Panc1 (cell line): Measurements from ENCODE around the gene SYTL1. TPM values are rescaled to one million over a fixed set of nuclear protein-coding genes. Genes with fewer than 3 reads are reported as not detected.

Experiments
- ATAC-seq: fragments of 200-7000 bp; cut with Tn5 transposase; 2 replicates; pipeline ENCODE4 v1.9.1; 2020; ENCODE audit warnings: mild to moderate bottlenecking, moderate library complexity
- BruUV-seq: library from RNA; stranded (reverse); fragments of 400-500 nt; replicated peaks from 2 replicates; lab custom pipeline; 2021; lab: Mats Ljungman, UMichigan
- CTCF ChIA-PET: fragments of 300-600 bp; sonication (Branson Sonifier 250); formaldehyde crosslinking; loops from one replicate; lab custom pipeline; 2022; ENCODE audit warnings: antibody characterized with exemption; lab: Charles Lee
- POLR2A ChIA-PET: fragments of 300-600 bp; sonication (Branson Sonifier 250); formaldehyde crosslinking; loops from one replicate; lab custom pipeline; 2022; ENCODE audit warnings: antibody characterized with exemption; lab: Charles Lee
- DNase-seq: peaks from one replicate; pipeline ENCODE4 v3.0.0-alpha.2; 2010; ENCODE audit warnings: low read depth, low spot score
- H3K27ac ChIP-seq: 2 replicates; pipeline ENCODE4 v1.5.1; 2011; ENCODE audit warnings: mild to moderate bottlenecking, low read length, inconsistent platforms
- H3K27me3 ChIP-seq: fragments of 200-500 bp; sonication (Bioruptor generic); 2 replicates; pipeline ENCODE4 v1.6.0; 2014; ENCODE audit warnings: low read length, inconsistent platforms; ENCODE audit not compliant: control insufficient read depth, insufficient read depth
- H3K36me3 ChIP-seq: fragments of 200-500 bp; sonication (Bioruptor generic); 2 replicates; pipeline ENCODE4 v1.5.1; 2014; ENCODE audit warnings: inconsistent platforms, mild to moderate bottlenecking, low read length, moderate library complexity; ENCODE audit not compliant: control insufficient read depth, insufficient read depth
- H3K4me1 ChIP-seq: 2 replicates; pipeline ENCODE4 v1.5.1; 2011; ENCODE audit warnings: inconsistent platforms, mild to moderate bottlenecking, low read length, moderate library complexity; ENCODE audit not compliant: control insufficient read depth, insufficient read depth
- H3K4me3 ChIP-seq, 2 experiments: 2 replicates each; pipeline ENCODE4 v1.5.1; 2011 to 2012; ENCODE audit warnings: low read depth in 2 of 2, low read length in 2 of 2, mild to moderate bottlenecking in 2 of 2, inconsistent platforms in 1 of 2, moderate library complexity in 1 of 2
- H3K9me3 ChIP-seq: fragments of 200-500 bp; sonication (Bioruptor generic); 2 replicates; pipeline ENCODE4 v1.5.1; 2014; ENCODE audit warnings: low read depth, mild to moderate bottlenecking, inconsistent platforms, low read length, moderate library complexity; ENCODE audit not compliant: control insufficient read depth, insufficient read depth
- POLR2AphosphoS5 ChIP-seq: IDR thresholded peaks from 2 replicates; pipeline ENCODE4 v1.6.1; 2012; ENCODE audit warnings: mild to moderate bottlenecking, low read depth, low read length, moderate library complexity
- SIN3A ChIP-seq: IDR thresholded peaks from 2 replicates; pipeline ENCODE4 v1.6.1; 2012; ENCODE audit warnings: low read depth, mild to moderate bottlenecking, low read length, moderate library complexity, borderline replicate concordance; ENCODE audit not compliant: insufficient read depth
- TCF7L2 ChIP-seq: IDR thresholded peaks from 2 replicates; pipeline ENCODE4 v1.6.1; 2011; ENCODE audit warnings: mild to moderate bottlenecking, low read depth, low read length, inconsistent platforms
- in situ Hi-C: cut with HindIII; loops from 2 replicates; pipeline ENCODE4 v1.10.0; 2016; ENCODE audit warnings: low sequenced_read_pairs, low pct_unique_long_range_greater_than_20kb
- intact Hi-C: fragments of 100-400 bp; cut with micrococcal nuclease; formaldehyde crosslinking; loops from one replicate; pipeline ENCODE4 v1.10.0; 2022; ENCODE audit not compliant: unreplicated experiment
- total RNA-seq: library from RNA; stranded (reverse); gene quantifications from one replicate; pipeline ENCODE4 v1.2.1, GENCODE V29; 2021; ENCODE audit not compliant: unreplicated experiment
- TF ChIP-seq, protein P1 (sequence below): fragments of 450-650 bp; IDR thresholded peaks from 2 replicates; pipeline ENCODE4 v1.5.1; 2017; ENCODE audit warnings: mild to moderate bottlenecking
- TF ChIP-seq, protein P2 (sequence below), 2 experiments: IDR thresholded peaks; 2 replicates each; pipeline ENCODE4 v1.6.1; 2011 to 2012; ENCODE audit warnings: low read depth in 2 of 2, control low read depth in 1 of 2, low read length in 1 of 2, mild to moderate bottlenecking in 1 of 2, moderate library complexity in 1 of 2; ENCODE audit not compliant: insufficient read depth in 1 of 2

The SYTL1 gene
- total RNA-seq, 1 experiment from 2014 or later = 2.4 TPM

DNA sequence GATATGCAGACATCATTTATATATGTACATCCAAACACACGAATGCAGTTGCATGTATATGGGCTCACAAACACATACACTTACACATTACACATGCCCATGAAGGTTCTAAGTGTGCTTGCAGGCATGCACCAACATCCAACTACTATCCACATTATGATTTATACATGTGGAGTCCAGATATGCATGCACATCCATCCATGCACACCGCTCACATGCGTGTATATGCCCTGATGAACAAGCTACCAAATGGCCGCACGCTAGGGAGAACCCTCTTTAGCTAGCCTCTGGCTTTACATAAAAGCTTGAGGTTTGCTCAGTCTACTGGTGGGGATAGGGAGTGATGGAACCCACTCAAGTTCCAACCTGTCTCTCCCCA, 59.1 kb downstream of the SYTL1 start:
- ATAC-seq = no peak
- Histone ChIP-seq H3K27me3 (no peaks in the 10 kb centered on the region), H3K27ac (no peak overlapping the region), H3K36me3 (no peaks in the 10 kb centered on the region), H3K4me3 (no peak overlapping the region), H3K9me3 (no peaks in the 10 kb centered on the region), H3K4me1 (no peaks in the 10 kb centered on the region; the same call in 1 of the 2 replicates)
- in situ Hi-C loops = no loop called here
- no peak for DNase-seq
- POLR2A ChIA-PET = no interaction called here
- TF ChIP-seq POLR2AphosphoS5 (no peak), SIN3A (no peak), TCF7L2 (no peak)
- TF ChIP-seq, protein P1, sequence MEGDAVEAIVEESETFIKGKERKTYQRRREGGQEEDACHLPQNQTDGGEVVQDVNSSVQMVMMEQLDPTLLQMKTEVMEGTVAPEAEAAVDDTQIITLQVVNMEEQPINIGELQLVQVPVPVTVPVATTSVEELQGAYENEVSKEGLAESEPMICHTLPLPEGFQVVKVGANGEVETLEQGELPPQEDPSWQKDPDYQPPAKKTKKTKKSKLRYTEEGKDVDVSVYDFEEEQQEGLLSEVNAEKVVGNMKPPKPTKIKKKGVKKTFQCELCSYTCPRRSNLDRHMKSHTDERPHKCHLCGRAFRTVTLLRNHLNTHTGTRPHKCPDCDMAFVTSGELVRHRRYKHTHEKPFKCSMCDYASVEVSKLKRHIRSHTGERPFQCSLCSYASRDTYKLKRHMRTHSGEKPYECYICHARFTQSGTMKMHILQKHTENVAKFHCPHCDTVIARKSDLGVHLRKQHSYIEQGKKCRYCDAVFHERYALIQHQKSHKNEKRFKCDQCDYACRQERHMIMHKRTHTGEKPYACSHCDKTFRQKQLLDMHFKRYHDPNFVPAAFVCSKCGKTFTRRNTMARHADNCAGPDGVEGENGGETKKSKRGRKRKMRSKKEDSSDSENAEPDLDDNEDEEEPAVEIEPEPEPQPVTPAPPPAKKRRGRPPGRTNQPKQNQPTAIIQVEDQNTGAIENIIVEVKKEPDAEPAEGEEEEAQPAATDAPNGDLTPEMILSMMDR = no peak
- TF ChIP-seq, protein P2, sequence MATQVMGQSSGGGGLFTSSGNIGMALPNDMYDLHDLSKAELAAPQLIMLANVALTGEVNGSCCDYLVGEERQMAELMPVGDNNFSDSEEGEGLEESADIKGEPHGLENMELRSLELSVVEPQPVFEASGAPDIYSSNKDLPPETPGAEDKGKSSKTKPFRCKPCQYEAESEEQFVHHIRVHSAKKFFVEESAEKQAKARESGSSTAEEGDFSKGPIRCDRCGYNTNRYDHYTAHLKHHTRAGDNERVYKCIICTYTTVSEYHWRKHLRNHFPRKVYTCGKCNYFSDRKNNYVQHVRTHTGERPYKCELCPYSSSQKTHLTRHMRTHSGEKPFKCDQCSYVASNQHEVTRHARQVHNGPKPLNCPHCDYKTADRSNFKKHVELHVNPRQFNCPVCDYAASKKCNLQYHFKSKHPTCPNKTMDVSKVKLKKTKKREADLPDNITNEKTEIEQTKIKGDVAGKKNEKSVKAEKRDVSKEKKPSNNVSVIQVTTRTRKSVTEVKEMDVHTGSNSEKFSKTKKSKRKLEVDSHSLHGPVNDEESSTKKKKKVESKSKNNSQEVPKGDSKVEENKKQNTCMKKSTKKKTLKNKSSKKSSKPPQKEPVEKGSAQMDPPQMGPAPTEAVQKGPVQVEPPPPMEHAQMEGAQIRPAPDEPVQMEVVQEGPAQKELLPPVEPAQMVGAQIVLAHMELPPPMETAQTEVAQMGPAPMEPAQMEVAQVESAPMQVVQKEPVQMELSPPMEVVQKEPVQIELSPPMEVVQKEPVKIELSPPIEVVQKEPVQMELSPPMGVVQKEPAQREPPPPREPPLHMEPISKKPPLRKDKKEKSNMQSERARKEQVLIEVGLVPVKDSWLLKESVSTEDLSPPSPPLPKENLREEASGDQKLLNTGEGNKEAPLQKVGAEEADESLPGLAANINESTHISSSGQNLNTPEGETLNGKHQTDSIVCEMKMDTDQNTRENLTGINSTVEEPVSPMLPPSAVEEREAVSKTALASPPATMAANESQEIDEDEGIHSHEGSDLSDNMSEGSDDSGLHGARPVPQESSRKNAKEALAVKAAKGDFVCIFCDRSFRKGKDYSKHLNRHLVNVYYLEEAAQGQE (IDR thresholded peaks at IDR 0.05; ENCODE audit: insufficient read depth in 1 of 2, low read depth in 2 of 2, low read length in 1 of 2) = no peak
- CTCF ChIA-PET = interaction anchor here (1.1 kb wide), 1 partner anchor 94 kb away, joined by 3 read pairs; no protein-coding TSS in a partner anchor
- no TSS peak for BruUV-seq
- intact Hi-C loops = no loop called here

DNA sequence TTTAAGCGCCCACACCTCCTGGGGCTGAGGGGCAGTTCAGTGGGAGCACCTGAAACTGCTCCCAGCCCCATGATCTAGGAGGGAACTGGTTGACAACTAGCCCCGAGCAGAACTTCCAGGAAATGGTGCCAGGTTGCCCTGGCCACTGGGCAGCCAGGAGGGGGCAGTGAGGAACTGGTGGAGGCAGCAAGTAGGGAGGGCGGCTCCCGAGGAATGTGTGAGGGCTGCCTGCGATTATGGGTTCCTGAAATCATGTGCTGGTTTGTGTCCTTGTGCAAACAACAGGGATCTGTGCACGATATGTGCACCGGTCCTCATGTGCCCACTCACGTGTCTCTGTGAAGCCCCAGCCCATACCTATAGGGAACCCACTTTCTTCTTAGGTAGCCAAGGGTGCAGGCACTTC, 60.5 kb downstream of the SYTL1 start:
- Histone ChIP-seq H3K9me3 (no peaks in the 10 kb centered on the region), H3K4me3 (no peak overlapping the region), H3K27ac (no peak overlapping the region), H3K36me3 (no peaks in the 10 kb centered on the region; the same call in 1 of the 2 replicates), H3K27me3 (no peaks in the 10 kb centered on the region), H3K4me1 (no peaks in the 10 kb centered on the region; the same call in 1 of the 2 replicates)
- TF ChIP-seq SIN3A (no peak), POLR2AphosphoS5 (no peak), TCF7L2 (no peak)
- TF ChIP-seq, protein P2 (IDR thresholded peaks at IDR 0.05; ENCODE audit: insufficient read depth in 1 of 2, low read depth in 2 of 2, low read length in 1 of 2) = no peak
- TF ChIP-seq, protein P1 = peak; percentile 64
- intact Hi-C loops = no loop called here
- CTCF ChIA-PET = interaction anchor here (0.8 to 1.1 kb wide), 2 partner anchors 96 to 204 kb away, joined by 3 to 6 read pairs; no protein-coding TSS in a partner anchor
- no peak for DNase-seq
- in situ Hi-C loops = no loop called here
- POLR2A ChIA-PET = interaction anchor here (0.6 kb wide), 2 partner anchors 41 to 55 kb away, joined by 3 to 14 read pairs; no protein-coding TSS in a partner anchor
- ATAC-seq = peak; percentile 47; the same call in 1 of the 2 replicates
- no TSS peak for BruUV-seq
